HG03045 (cell line): ENCODE data around the gene CLEC16A.

ENCODE experiments used
- ATAC-seq: cut with Tn5 transposase; IDR thresholded peaks from one replicate; pipeline ENCODE4 v1.9.1; 2021; ENCODE audit warnings: mild to moderate bottlenecking, moderate library complexity; ENCODE audit not compliant: unreplicated experiment

Gene CLEC16A

DNA sequence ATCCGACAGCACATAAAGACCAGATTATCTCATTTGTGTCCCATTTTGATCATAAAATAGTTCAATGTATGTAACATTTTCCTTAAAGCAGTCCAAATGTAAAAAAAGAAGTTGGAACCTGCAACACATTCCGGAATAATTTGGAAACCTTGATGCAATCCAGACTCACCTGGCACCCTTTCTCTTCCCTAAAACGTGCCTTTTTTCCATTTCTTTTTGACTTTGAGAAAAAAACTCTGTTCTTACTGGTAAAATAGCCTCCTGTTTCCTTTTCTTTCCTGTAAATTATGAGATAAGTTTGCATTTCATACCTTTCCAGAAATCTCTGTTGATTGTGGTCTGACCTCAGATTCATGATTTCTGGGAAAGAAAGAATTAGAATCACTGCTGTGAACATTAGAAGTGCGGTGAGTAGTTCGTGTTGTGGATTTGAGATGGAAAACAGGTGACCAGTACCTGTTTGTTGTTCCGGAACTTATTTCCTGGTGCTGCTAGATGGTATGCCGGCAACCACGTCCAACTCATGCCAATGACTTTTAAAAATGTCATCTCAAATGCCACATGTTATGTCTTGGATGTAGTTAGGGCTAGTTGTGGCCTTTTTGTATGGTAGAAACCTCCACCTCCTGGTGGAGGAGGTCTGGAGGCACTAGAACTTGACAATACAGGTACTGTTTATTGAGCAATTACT is 203.5 kb downstream of the CLEC16A start:
- ATAC-seq = no peak

DNA sequence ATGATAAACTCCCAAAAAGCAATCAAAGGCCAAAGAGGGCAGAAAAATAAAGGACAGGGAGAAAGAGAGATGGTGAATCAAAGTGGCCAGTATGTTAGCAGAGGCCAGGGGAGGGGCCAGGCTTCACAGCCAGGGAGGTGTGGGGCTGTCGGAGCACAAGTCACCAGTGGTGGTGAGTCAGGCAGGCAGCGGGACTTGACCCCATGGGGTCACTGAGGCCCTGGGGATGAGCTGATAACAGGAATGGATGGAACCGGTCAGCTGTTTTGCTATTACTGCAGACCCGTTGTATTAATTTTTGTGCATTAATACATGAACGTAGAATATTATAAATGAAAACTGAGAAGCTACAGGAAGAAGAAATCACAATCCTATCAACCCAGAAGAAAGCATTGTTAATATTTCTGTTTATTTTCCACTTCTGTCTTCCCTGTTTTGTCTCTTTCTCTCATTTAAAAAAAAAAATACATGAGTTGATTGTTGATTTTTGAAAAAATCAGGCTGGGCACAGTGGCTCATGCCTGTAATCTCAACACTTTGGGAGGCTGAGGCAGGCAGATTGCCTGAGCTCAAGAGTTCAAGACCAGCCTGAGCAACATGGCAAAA is 204.8 kb downstream of the CLEC16A start:
- no peak for ATAC-seq

DNA sequence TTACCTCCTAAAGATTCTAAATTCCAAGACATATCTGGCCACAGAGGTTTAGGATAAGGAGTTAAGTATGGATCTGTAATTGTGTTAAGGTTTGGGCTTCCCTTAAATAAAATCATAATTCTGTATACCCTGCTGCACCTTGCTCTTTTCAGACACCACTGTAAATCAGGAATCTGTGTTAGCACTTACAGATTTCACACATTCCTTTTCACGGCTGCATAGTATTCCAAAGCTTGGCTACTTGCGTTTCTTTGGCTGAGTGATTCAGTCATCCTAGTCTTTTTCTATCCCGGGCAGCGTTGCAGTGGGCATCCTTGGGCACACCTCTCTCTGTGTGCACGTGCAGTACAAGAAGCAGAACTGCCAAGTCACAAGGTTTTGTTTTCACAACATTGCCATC is 205.8 kb downstream of the CLEC16A start:
- ATAC-seq = no peak

DNA sequence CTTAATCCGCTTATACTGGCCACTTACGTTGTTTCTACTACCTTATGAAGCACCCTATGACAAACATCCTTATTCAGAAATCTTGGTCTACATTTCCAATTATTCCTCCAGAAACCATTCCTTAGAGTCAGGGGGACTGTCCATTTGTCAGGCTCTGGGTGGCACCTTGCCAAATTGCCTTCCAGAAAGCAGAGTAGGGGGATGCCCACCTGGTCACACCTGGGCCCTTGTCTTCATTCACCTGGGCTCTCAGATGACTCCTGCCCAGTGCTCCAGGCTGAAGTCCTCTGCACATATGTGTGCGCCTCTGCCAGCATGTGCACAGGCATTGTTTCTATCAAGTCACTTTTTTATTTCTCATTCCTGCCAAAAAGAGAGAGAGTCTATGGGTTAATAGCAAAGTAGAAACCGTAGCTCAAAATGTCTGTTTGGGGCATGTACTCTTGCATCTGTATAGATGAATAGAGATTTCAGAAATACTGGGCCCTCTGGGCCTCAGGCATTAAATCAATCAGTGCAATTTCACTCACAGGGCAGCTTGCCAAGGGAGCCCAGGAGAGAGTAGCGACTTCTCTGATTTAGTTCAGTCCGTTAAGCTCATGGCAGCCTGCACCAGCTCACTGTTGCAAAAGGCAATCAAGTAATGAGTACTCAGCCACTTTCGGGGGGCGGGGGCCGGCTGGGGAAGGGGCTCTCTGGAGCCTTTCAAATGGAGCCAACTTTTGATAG is 207.0 kb downstream of the CLEC16A start:
- no peak for ATAC-seq

DNA sequence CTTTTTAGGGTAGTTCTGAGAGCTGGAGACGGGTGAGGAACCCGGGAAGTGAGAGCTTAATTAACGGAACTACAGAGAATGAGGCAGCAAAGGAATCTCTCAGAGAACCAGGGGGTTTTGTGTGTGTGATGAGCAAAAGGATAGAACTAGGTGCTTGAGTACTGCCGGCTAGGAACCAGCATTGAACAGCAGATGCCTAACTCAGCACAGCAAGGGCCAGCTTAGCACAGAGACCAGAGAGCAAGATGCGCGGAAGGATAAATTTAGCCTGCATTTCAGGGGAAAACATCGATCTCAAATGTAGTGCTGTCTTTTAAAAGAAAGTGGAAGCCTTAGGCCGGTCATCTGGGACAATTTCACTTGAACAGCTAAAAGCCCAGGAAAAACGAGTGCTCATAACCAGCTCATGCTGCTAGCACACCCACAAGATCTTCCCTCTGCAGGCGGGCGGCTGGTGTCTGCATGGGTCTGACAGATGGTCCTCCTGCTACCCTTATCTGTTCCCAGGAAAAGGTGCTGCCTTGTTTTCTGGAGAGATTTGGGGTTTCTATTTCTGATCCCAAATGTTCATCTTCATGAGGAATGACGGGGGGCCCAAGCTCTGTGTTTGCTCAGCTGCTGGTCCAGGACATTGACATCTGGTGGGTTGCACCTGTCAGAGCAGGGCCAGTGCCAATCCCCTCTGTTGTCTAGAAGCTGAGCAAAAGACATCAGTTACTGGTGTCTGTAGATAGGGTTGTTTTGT is 207.7 kb downstream of the CLEC16A start:
- ATAC-seq = no peak

DNA sequence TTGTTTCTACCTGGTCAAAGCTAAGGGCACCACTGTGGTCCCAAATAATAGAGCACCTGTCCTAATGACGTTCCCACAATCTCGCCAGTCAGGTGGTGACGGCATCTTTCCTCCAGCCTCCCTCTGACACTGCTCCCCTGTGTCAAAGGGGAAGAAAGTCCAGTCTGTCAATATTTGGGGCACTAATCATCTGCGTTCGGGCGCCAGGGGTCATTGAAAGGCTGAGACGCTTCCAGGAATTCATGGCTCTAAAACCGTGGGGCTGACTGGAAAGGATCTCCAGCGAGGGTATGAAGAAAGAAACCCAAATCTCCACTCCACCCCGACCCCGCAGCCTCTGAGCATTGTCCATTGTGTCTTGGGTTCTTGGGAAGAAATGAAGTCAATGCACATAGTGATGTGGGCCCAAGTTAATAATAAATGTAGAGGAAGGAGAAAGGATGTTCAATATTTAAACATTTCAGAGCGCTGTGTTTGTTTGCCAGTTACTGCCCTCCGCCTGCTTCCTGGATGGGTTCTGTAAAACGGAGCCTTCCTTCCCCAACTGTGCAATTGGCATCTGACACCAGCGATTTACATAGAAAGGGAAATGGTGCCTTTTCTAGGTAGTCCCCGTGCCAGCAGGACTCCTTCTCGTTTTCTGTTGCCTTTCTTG is 208.4 kb downstream of the CLEC16A start:
- ATAC-seq = no peak

DNA sequence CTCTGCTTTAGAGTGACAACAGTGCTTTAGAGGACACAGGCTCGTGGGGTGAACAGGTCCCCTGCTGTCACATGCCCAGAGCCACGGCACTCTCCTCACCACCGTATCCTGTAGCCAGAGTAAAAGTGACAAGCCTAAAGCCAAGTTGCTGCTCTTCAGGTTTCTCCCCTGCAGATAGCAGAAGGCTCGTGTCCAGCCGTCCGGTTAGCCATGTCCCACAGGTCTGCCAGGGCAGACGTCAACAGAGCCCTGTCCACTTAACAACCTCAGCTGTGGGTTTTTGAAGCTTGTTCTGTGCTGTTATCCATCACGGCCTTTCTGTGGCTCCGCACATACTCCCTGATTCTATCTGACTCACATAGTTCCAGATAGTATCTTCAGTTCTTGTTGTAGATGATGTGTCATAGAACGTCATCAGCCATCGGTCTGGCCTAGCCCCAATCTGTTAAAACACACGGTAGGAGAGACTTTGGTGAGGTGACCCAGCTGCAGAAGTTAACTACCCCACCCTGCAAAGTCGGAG is 211.0 kb downstream of the CLEC16A start:
- ATAC-seq = no peak

DNA sequence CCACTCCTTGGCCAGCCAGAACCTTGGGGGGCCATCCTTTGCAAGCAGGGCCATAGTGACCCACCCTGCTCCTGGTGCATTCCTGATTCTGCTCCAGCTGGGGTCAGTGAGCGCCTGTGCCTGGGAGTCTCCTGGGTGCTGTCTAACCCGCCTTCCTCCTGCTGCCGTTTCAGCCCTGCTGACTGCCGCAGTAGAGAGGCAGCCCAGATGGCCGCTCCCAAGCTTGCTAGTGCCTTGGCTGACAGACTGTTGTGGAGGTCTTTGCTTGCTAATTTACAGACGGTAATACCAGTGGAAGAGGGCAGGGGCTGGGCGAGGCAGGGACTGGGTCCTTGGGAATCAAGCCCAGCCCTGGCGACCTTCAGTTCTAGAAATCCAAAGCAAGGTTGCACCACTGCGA is 212.0 kb downstream of the CLEC16A start:
- ATAC-seq = no peak

DNA sequence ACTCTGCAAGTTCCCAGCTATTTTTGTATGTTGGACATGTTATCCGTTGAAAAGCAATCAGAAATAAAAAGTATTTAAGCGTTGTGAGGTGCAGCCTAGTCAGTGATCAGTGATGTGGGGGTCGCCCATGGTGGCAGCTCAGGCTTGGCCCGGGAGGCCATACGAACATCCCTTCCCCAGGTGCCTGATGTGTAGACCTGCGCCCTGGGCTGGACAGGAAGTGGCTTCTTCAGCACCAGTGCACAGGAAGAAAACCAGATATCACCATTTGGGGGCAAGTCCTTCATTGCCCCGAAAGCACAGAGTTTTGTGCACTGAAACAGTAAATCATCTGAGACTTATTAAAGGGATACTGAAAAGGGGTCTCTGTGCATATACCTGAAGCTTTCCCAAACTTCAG is 212.8 kb downstream of the CLEC16A start:
- no peak for ATAC-seq

DNA sequence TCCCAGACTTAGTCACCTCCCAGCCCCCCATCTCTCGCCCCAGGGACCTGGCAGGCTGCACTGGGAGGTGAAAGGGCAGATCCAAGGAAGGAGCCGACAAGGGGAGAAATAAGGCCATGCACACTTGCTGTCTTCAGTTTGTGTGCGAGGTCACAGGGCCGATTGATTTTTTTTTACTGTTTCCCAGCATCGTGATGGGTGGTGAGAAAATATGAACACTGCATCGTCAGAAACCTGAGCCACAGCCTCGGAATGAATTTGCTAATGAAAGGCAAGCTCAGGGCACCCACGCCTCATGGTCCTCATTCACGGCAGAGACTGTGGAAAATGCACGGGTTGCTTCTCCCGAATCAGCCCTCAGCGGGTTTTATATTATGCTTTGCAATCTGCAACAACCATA is 213.7 kb downstream of the CLEC16A start:
- no peak for ATAC-seq

DNA sequence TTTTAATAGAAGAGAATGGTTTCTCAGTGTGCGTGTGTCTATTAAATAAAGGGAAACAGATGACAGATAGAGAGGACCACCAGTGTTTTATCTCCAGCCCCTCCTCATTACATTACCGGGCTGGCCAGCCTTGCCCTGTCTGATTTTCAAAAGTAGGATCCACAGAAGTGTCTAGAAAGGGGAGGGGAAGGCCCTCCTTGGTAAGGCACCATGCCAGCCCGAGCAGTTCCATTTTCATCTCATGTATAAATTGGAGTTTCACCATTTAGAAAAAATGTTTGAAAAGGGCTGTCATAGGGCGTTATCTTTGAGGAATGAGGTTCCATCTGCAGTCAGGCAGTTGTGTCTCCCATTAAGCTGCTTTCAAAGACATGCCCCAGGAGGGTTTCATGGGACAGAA is 214.9 kb downstream of the CLEC16A start:
- ATAC-seq = no peak

DNA sequence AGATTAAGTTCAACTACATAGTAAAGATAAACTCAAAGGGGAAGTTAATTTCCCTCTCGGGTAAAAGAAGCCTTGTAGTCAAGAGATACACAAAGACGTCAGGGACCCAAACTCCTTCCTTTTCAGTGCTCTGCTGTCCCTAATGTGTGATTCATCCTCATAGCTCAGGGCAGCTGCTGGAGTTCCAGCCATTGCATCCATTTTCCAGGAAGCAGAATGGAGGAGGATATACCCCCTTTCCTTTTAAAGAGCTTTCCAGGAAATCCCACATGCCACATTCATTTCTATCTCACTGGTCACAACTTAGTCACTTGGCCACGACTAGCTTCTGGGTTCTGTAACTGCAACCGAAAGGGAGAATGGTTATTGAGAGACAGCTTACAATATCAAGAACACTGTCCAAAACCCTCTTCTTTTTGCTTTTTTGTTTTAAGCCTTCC is 216.3 kb downstream of the CLEC16A start:
- no peak for ATAC-seq

DNA sequence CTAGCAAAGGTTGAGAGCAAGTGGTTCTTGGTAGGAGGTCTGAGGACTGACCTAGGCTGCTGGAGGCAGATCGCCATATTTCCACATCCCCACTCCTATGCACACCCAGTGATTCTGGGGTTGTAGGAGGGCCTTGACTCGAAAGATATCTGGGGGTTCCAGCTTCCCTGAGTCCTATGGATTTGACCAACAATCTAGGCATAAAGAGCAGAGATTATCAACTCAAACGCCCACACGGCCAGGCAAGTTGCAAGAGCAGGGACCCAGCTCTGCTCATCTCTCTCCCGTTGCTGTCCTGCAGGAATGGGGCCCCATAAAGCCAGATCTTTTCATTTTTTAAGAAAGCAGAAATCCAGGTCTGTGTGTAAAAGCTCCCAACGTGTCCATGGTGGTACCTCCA is 217.1 kb downstream of the CLEC16A start:
- no peak for ATAC-seq

DNA sequence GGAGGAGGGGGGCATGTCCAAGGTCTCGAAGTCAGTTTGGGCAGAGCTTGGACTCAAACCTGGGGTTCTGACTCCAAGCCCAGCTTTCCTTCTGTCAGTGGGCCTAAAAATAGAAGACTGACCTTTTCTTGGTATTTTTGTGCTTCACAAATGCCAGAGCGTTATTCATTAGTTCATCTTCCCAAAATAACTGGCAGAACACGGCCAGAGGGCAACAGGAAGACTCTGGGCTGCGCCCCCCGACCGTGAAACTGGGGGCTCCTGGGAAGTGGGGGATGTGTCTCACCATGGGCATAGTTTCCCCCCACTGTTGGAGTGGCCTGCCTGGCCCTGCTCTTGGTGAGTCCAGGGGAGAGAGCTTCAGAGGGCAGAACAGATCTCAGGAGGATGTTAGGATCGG is 217.6 kb downstream of the CLEC16A start:
- ATAC-seq = no peak

DNA sequence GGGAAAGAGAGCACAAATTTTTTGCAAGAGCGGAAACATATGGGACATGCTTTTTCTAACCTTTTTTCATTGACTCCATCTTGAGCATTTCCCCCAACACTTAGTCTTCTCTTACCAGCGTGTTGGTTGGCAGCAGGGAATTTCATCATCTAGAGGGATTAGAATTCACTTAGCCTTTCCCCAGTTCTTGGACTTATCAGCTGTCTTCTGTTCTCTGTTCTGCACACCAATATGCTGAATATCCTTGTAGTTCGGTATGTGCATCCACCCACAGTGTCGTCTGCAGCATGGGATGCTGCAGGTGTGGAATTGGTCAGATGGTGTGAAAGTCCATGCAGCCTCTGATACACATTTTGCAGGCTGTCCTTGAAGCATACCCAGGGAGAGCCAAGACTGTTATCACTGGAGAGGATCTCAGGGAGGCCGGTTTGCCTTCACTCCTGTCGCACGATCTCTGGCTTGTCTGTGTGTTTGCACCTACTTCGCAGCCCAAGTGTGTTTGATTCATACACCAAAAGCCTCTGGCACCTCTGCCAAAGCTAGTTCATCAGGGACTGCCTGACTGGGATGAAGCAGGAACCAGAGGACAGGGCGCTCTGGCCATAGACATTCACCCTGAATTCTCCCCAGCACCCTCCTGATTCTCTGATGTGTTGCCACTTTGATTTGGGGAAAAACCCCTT is 218.4 kb downstream of the CLEC16A start:
- ATAC-seq = no peak

DNA sequence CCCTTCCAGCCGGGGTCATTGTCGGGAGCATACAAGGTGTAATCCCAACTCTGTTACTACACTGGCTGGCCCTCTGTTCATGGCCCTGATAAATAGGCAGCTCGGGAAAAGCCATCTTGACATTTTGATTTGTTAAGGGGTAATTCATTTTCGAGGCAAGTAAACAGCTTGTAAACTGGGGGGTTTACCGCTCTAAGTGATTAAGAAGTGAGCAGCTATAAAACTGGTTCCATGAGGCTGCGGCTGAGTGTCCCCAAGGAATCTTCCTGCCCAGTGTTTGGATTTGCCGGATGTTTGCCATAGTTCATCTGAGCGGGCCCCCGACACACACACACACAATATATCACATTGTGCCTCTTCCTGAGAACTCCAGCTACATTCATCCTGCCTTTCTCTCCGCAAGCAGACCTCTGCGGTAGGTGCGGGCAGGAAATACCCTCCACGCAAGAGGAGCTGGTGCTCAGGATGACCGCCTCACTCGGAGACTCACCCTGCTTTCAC is 219.4 kb downstream of the CLEC16A start:
- ATAC-seq = no peak

DNA sequence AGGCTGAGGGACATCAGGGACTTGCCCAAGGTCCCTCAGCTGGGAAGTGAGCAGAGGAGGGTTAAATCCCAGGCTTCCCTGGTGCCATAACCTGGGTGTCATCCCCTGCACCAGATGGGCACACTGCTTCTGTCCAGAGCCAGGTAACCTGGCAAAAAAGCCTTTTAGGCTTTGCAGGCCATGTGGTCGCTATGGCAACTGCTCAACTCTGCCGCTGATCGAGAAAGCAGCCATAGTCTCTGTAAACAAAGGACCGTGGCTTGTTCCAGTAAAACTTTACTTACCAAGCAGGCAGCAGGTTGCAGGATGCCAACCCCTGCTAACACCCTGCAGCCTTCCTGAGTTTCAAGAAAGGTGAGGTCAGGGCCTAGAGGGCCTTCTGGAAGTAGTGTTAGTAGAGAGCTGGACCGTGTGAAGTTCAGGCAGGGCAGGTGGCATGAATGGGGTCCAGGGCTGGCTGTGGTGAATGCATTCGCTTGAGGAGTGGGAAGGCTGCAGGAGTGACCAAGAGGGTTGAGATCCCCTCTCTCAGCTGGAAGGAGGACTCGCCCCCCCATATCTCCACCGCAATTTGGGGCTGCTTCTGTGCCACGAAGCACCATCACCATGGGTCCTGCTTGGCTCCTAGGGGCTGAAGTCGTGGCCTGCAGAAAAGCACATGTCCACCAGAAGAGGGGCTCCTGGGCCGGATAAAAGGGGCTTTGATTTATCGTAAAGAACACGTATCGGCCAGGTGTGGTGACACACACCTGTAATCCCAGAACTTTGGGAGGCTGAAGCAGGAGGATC is 220.3 kb downstream of the CLEC16A start:
- no peak for ATAC-seq

DNA sequence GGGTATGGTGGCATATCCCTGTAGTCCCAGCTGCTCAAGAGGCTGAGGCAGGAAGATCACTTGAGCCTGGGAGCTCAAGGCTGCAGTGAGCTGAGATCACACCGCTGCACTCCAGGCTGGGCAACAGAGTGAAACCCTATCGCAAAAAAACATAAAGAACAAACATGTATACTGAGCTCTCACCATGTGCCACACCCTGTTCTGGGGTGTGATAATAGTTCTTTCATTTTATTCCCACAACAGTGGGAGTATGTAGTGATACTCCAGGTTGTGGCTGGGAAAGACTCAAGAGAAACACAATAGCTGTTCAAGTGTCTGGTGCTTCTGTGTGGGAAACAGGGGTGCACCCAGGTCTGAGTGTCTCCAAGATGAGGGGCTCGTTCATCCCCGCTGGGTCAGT is 221.0 kb downstream of the CLEC16A start:
- no peak for ATAC-seq
